Stimulated activated naive B cell treated with anti-CD40 and anti-IgM and Interleukin-4, amounts not matched to agents 10 μg/mL and 1 μg/mL and 100 μg/mL, for 72 hours (primary cell): ENCODE data around the gene GTF3C5.

ENCODE experiments used
- ATAC-seq, 2 donors: fragments of 150-1000 bp; cut with Tn5 transposase; replicated peaks; 2 replicates each; pipeline ENCODE4 v1.10.0; 2021; ENCODE audit warnings: moderate library complexity in 1 of 2
- DNase-seq: peaks from one replicate; pipeline ENCODE4 v3.0.0; 2021
- H3K27ac Mint-ChIP-seq: one replicate; pipeline ENCODE4 v1.8.0; 2022; ENCODE audit warnings: mild to moderate bottlenecking, mixed read lengths
- H3K27me3 Mint-ChIP-seq, 2 donors: one replicate each; pipeline ENCODE4 v1.8.0; 2022; ENCODE audit warnings: mixed read lengths in 2 of 2
- H3K36me3 Mint-ChIP-seq, 2 donors: one replicate each; pipeline ENCODE4 v1.8.0; 2022; ENCODE audit warnings: mixed read lengths in 2 of 2, mild to moderate bottlenecking in 1 of 2
- H3K4me1 Mint-ChIP-seq, 2 donors: one replicate each; pipeline ENCODE4 v1.8.0; 2022; ENCODE audit warnings: mixed read lengths in 2 of 2, mild to moderate bottlenecking in 1 of 2
- H3K4me3 Mint-ChIP-seq, 2 donors: one replicate each; pipeline ENCODE4 v1.8.0; 2022; ENCODE audit warnings: mild to moderate bottlenecking in 2 of 2, mixed read lengths in 2 of 2, moderate library complexity in 1 of 2
- H3K9me3 Mint-ChIP-seq, 2 donors: one replicate each; pipeline ENCODE4 v1.8.0; 2022; ENCODE audit warnings: mixed read lengths in 2 of 2, mild to moderate bottlenecking in 1 of 2

GTF3C5 gene

GRCh38 chr9:133048595-133048994 lies 17.8 kb downstream of the GTF3C5 start:
- peaks cover 5 to 6% of the 10 kb centered on the region in 2 donors for H3K4me1 Mint-ChIP-seq
- H3K9me3 Mint-ChIP-seq: no peaks in the 10 kb centered on the region
- no peak overlapping the region for H3K27ac Mint-ChIP-seq
- ATAC-seq (peak; percentile 57 to 61), DNase-seq (no peak)
- H3K4me3 Mint-ChIP-seq: no peak overlapping the region
- peaks cover 45 to 63% of the 10 kb centered on the region in 2 donors for H3K36me3 Mint-ChIP-seq
- H3K27me3 Mint-ChIP-seq: no peaks in the 10 kb centered on the region

GRCh38 chr9:133049043-133049442 lies 18.2 kb downstream of the GTF3C5 start:
- no peak overlapping the region for H3K4me3 Mint-ChIP-seq
- H3K9me3 Mint-ChIP-seq: no peaks in the 10 kb centered on the region
- H3K4me1 Mint-ChIP-seq: peaks cover 5 to 6% of the 10 kb centered on the region in 2 donors
- DNase-seq (no peak), ATAC-seq (no peak)
- no peaks in the 10 kb centered on the region for H3K27me3 Mint-ChIP-seq
- H3K36me3 Mint-ChIP-seq: peaks cover 48 to 64% of the 10 kb centered on the region in 2 donors
- no peak overlapping the region for H3K27ac Mint-ChIP-seq

- H3K9me3 Mint-ChIP-seq: no peaks in the 10 kb centered on the region
- no peak overlapping the region for H3K27ac Mint-ChIP-seq
- no peak overlapping the region for H3K4me3 Mint-ChIP-seq
- no peak for ATAC-seq
- H3K27me3 Mint-ChIP-seq: no peaks in the 10 kb centered on the region
- H3K36me3 Mint-ChIP-seq: peaks cover 54 to 64% of the 10 kb centered on the region in 2 donors
- no peak for DNase-seq
- no peaks in the 10 kb centered on the region for H3K4me1 Mint-ChIP-seq
Measured at GRCh38 chr9:133050142-133050541, 19.3 kb downstream of the GTF3C5 start.

GRCh38 chr9:133050781-133051180 lies 20.0 kb downstream of the GTF3C5 start:
- Mint-ChIP-seq H3K4me1 (no peaks in the 10 kb centered on the region), H3K4me3 (no peak overlapping the region), H3K27me3 (no peaks in the 10 kb centered on the region), H3K27ac (no peak overlapping the region), H3K36me3 (peaks cover 59 to 66% of the 10 kb centered on the region in 2 donors), H3K9me3 (no peaks in the 10 kb centered on the region)
- DNase-seq (no peak), ATAC-seq (no peak)

GRCh38 chr9:133051281-133051900 lies 20.6 kb downstream of the GTF3C5 start:
- Mint-ChIP-seq H3K36me3 (peaks cover 60 to 67% of the 10 kb centered on the region in 2 donors), H3K27ac (no peak overlapping the region), H3K27me3 (no peaks in the 10 kb centered on the region), H3K4me3 (no peak overlapping the region), H3K9me3 (no peaks in the 10 kb centered on the region), H3K4me1 (no peaks in the 10 kb centered on the region)
- DNase-seq: no peak
- ATAC-seq: no peak

- Mint-ChIP-seq H3K27ac (no peak overlapping the region), H3K4me1 (no peaks in the 10 kb centered on the region), H3K4me3 (no peak overlapping the region), H3K36me3 (peaks cover 58 to 68% of the 10 kb centered on the region in 2 donors), H3K27me3 (no peaks in the 10 kb centered on the region), H3K9me3 (no peaks in the 10 kb centered on the region)
- ATAC-seq (no peak), DNase-seq (no peak)
Measured at GRCh38 chr9:133051966-133052539, 21.3 kb downstream of the GTF3C5 start.

- Mint-ChIP-seq H3K9me3 (no peaks in the 10 kb centered on the region), H3K4me1 (peaks cover 12 to 15% of the 10 kb centered on the region in 2 donors), H3K27me3 (no peaks in the 10 kb centered on the region), H3K36me3 (peaks cover 73 to 84% of the 10 kb centered on the region in 2 donors), H3K4me3 (no peak overlapping the region), H3K27ac (no peak overlapping the region)
- DNase-seq: no peak
- ATAC-seq: no peak
Measured at GRCh38 chr9:133054194-133054890, 23.5 kb downstream of the GTF3C5 start.

GRCh38 chr9:133054966-133055365 lies 24.2 kb downstream of the GTF3C5 start:
- Mint-ChIP-seq H3K9me3 (no peaks in the 10 kb centered on the region), H3K36me3 (peaks cover 69 to 78% of the 10 kb centered on the region in 2 donors), H3K4me1 (peaks cover 17 to 21% of the 10 kb centered on the region in 2 donors), H3K27me3 (no peaks in the 10 kb centered on the region), H3K4me3 (no peak overlapping the region), H3K27ac (no peak overlapping the region)
- no peak for DNase-seq
- no peak for ATAC-seq

GRCh38 chr9:133055788-133056420 lies 25.1 kb downstream of the GTF3C5 start:
- no peak overlapping the region for H3K4me3 Mint-ChIP-seq
- no peak for DNase-seq
- H3K36me3 Mint-ChIP-seq: peaks cover 65 to 70% of the 10 kb centered on the region in 2 donors
- peaks cover 19 to 31% of the 10 kb centered on the region in 2 donors for H3K4me1 Mint-ChIP-seq
- H3K27me3 Mint-ChIP-seq: no peaks in the 10 kb centered on the region
- no peak overlapping the region for H3K27ac Mint-ChIP-seq
- ATAC-seq: no peak
- no peaks in the 10 kb centered on the region for H3K9me3 Mint-ChIP-seq

GRCh38 chr9:133056533-133056932 lies 25.7 kb downstream of the GTF3C5 start:
- H3K27ac Mint-ChIP-seq: no peak overlapping the region
- ATAC-seq (no peak), DNase-seq (no peak)
- peaks cover 19 to 34% of the 10 kb centered on the region in 2 donors for H3K4me1 Mint-ChIP-seq
- no peak overlapping the region for H3K4me3 Mint-ChIP-seq
- no peaks in the 10 kb centered on the region for H3K9me3 Mint-ChIP-seq
- no peaks in the 10 kb centered on the region for H3K27me3 Mint-ChIP-seq
- peaks cover 61 to 65% of the 10 kb centered on the region in 2 donors for H3K36me3 Mint-ChIP-seq

GRCh38 chr9:133057006-133057405 lies 26.2 kb downstream of the GTF3C5 start:
- peaks cover 19 to 34% of the 10 kb centered on the region in 2 donors for H3K4me1 Mint-ChIP-seq
- peaks cover 56 to 61% of the 10 kb centered on the region in 2 donors for H3K36me3 Mint-ChIP-seq
- peak in 1 of 2 donors; percentile 34 for ATAC-seq
- H3K27me3 Mint-ChIP-seq: no peaks in the 10 kb centered on the region
- no peak overlapping the region for H3K27ac Mint-ChIP-seq
- no peaks in the 10 kb centered on the region for H3K9me3 Mint-ChIP-seq
- H3K4me3 Mint-ChIP-seq: no peak overlapping the region
- DNase-seq: no peak

GRCh38 chr9:133057553-133057952 lies 26.8 kb downstream of the GTF3C5 start:
- H3K9me3 Mint-ChIP-seq: no peaks in the 10 kb centered on the region
- H3K27me3 Mint-ChIP-seq: no peaks in the 10 kb centered on the region
- ATAC-seq (no peak), DNase-seq (no peak)
- peaks cover 19 to 34% of the 10 kb centered on the region in 2 donors for H3K4me1 Mint-ChIP-seq
- peaks cover 52 to 55% of the 10 kb centered on the region in 2 donors for H3K36me3 Mint-ChIP-seq
- no peak overlapping the region for H3K27ac Mint-ChIP-seq
- no peak overlapping the region for H3K4me3 Mint-ChIP-seq

- Mint-ChIP-seq H3K36me3 (peaks cover 51 to 53% of the 10 kb centered on the region in 2 donors), H3K4me1 (peaks cover 19 to 34% of the 10 kb centered on the region in 2 donors)
Measured at GRCh38 chr9:133058071-133058470, 27.3 kb downstream of the GTF3C5 start.

GRCh38 chr9:133058550-133059320 lies 27.9 kb downstream of the GTF3C5 start:
- Mint-ChIP-seq H3K27me3 (no peaks in the 10 kb centered on the region), H3K27ac (peak overlapping the region; percentile 86), H3K9me3 (no peaks in the 10 kb centered on the region), H3K4me3 (peak overlapping the region in 1 of 2 donors; percentile 39), H3K36me3 (peaks cover 46% of the 10 kb centered on the region in 2 donors), H3K4me1 (peaks cover 19 to 34% of the 10 kb centered on the region in 2 donors)
- DNase-seq (no peak), ATAC-seq (no peak)

More at GRCh38 chr9:133058071-133058470, 27.3 kb downstream of the GTF3C5 start:
- Mint-ChIP-seq H3K27ac (peak overlapping the region; percentile 26), H3K9me3 (no peaks in the 10 kb centered on the region), H3K4me3 (no peak overlapping the region), H3K27me3 (no peaks in the 10 kb centered on the region)
- ATAC-seq: no peak
- no peak for DNase-seq
